ENCODE measurements around the gene LHFPL2. TPM values are rescaled to one million over a fixed set of nuclear protein-coding genes. Genes with fewer than 3 reads are reported as not detected.

Gene LHFPL2
- total and polyA plus RNA-seq, 2 experiments from 2014 or later: 10.6 to 50.8 TPM

- H3K27me3 Mint-ChIP-seq (ENCODE audit: insufficient read depth, low read depth, poor library complexity): peaks cover under 1% of the 10 kb centered on the region
- Histone ChIP-seq H4K20me1 (replicated peaks; ENCODE audit: insufficient read depth) (peaks cover 13% of the 10 kb centered on the region), H3K4me3 (no peak overlapping the region), H3F3A (replicated peaks; ENCODE audit: low read depth) (no peaks in the 10 kb centered on the region), H3K27ac (ENCODE audit: low read depth) (no peak overlapping the region), H3K9me2 (ENCODE audit: insufficient read depth) (no peaks in the 10 kb centered on the region), H3K36me3 (ENCODE audit: insufficient read depth) (no peaks in the 10 kb centered on the region), H3K4me1 (ENCODE audit: insufficient read depth) (peaks cover 15% of the 10 kb centered on the region), H2AFZ (no peak overlapping the region), H3K79me2 (replicated peaks; ENCODE audit: insufficient read depth) (peaks cover 51% of the 10 kb centered on the region), H3K27me3 (ENCODE audit: insufficient read depth) (no peaks in the 10 kb centered on the region), H3K4me2 (no peak overlapping the region)
- H3K36me3 Mint-ChIP-seq (ENCODE audit: low read depth): peaks cover 14% of the 10 kb centered on the region; the same call in 1 of the 3 replicates
- H3K4me1 Mint-ChIP-seq: peaks cover 25% of the 10 kb centered on the region
- no peak for DNase-seq (ENCODE audit: low spot score)
- H3K4me3 Mint-ChIP-seq: no peak overlapping the region
- no peak for ATAC-seq
- H3K27ac Mint-ChIP-seq: no peak overlapping the region
- TF ChIP-seq STAT1 (IDR thresholded peaks at IDR 0.05; ENCODE audit: unreplicated experiment): no peak
- TF ChIP-seq CREB1 (CRISPR knock-in tag; IDR thresholded peaks at IDR 0.05; ENCODE audit: low read depth): no peak
- TF ChIP-seq EZH2phosphoT487 (IDR thresholded peaks at IDR 0.05; ENCODE audit: unreplicated experiment): no peak
- TF ChIP-seq NANOG (IDR thresholded peaks at IDR 0.05; ENCODE audit: borderline replicate concordance): no peak
- TF ChIP-seq EZH2 (IDR thresholded peaks at IDR 0.05; ENCODE audit: low read depth, unreplicated experiment): no peak
- no peak for TF ChIP-seq ZNF114 (CRISPR knock-in tag; IDR thresholded peaks at IDR 0.05)
- TF ChIP-seq POLR2AphosphoS5 (IDR thresholded peaks at IDR 0.05; ENCODE audit: low read depth): no peak
- TF ChIP-seq REST (IDR thresholded peaks at IDR 0.05; ENCODE audit: unreplicated experiment): no peak
- TF ChIP-seq JUNB (IDR thresholded peaks at IDR 0.05; ENCODE audit: unreplicated experiment): no peak
- TF ChIP-seq ETS1 (IDR thresholded peaks at IDR 0.05): no peak
- TF ChIP-seq ZNF462 (CRISPR knock-in tag; IDR thresholded peaks at IDR 0.05): no peak
- TF ChIP-seq ZNF331 (CRISPR knock-in tag; IDR thresholded peaks at IDR 0.05; ENCODE audit: low read depth): no peak
- TF ChIP-seq CTCF (conservative IDR thresholded peaks at IDR 0.05; ENCODE audit: low read depth in 2 of 2): no peak
- H3K9me3 Mint-ChIP-seq: no peaks in the 10 kb centered on the region
These were observed 85.0 kb downstream of the LHFPL2 start for GRCh38 chr5:78563621-78564020.
